Endodermal cell (in vitro differentiated cells): ENCODE data around the gene GAREM1. TPM values are rescaled to one million over a fixed set of nuclear protein-coding genes. Genes with fewer than 3 reads are reported as not detected.

Experiments used
- DNase-seq: peaks from one replicate; pipeline ENCODE4 v3.0.0-alpha.2; 2017
- H3K27ac ChIP-seq: 2 replicates; pipeline ENCODE4 v1.5.1; 2013; ENCODE audit warnings: mild to moderate bottlenecking, low read depth, low read length, moderate library complexity
- H3K27me3 ChIP-seq: 2 replicates; pipeline ENCODE4 v1.6.1; 2013; ENCODE audit warnings: mild to moderate bottlenecking, low read length, moderate library complexity; ENCODE audit not compliant: insufficient read depth, control insufficient read depth, poor library complexity, severe bottlenecking
- H3K36me3 ChIP-seq: 2 replicates; pipeline ENCODE4 v1.7.0; 2013; ENCODE audit warnings: mild to moderate bottlenecking, low read length, moderate library complexity; ENCODE audit not compliant: control insufficient read depth, insufficient read depth
- H3K4me1 ChIP-seq: one replicate; pipeline ENCODE4 v1.7.0; 2013; ENCODE audit warnings: low read length; ENCODE audit not compliant: control insufficient read depth, insufficient read depth
- H3K4me3 ChIP-seq: 2 replicates; pipeline ENCODE4 v1.5.1; 2013; ENCODE audit warnings: mild to moderate bottlenecking, low read length, moderate library complexity
- H3K9ac ChIP-seq: 2 replicates; pipeline ENCODE4 v1.6.1; 2013; ENCODE audit warnings: mild to moderate bottlenecking, low read length, moderate library complexity; ENCODE audit not compliant: poor library complexity, severe bottlenecking; ENCODE audit errors: extremely low read depth
- H3K9me3 ChIP-seq: 2 replicates; pipeline ENCODE4 v1.6.1; 2013; ENCODE audit warnings: mild to moderate bottlenecking, low read length, moderate library complexity; ENCODE audit not compliant: control insufficient read depth
- H3K27ac Mint-ChIP-seq: 2 replicates; pipeline ENCODE4 v1.8.0; 2020; ENCODE audit warnings: mixed read lengths
- H3K27me3 Mint-ChIP-seq: 2 replicates; pipeline ENCODE4 v1.8.0; 2021; ENCODE audit warnings: mild to moderate bottlenecking, mixed read lengths; ENCODE audit not compliant: insufficient read depth
- H3K36me3 Mint-ChIP-seq: 2 replicates; pipeline ENCODE4 v1.8.0; 2020; ENCODE audit warnings: low read depth, mixed read lengths
- H3K4me1 Mint-ChIP-seq: 2 replicates; pipeline ENCODE4 v1.8.0; 2020; ENCODE audit warnings: mixed read lengths
- H3K4me3 Mint-ChIP-seq: 2 replicates; pipeline ENCODE4 v1.8.0; 2020; ENCODE audit warnings: mild to moderate bottlenecking, moderate library complexity, mixed read lengths
- H3K9me3 Mint-ChIP-seq: 2 replicates; pipeline ENCODE4 v1.8.0; 2020; ENCODE audit warnings: mild to moderate bottlenecking, mixed read lengths
- CTCF ChIP-seq: fragments of 200-600 bp; sonication (generic); conservative IDR thresholded peaks from 2 replicates; pipeline ENCODE4 v1.5.0; 2021; ENCODE audit warnings: antibody characterized with exemption, mild to moderate bottlenecking
- WGBS, 2 experiments: methylation state at CpG; one replicate each; pipeline versions ENCODE4 v1.1.5 to v1.1.7; 2013; ENCODE audit warnings: missing lambda C conversion rate in 2 of 2, mixed read lengths in 1 of 2; ENCODE audit not compliant: insufficient coverage in 1 of 2, insufficient read length in 1 of 2; 5-methylcytosine and 5-hydroxymethylcytosine counted together
- total RNA-seq, 2 donors: library from RNA; stranded (reverse); fragmentation: NEBNext Ultra II Directional in 1 of 2; extraction: Animal tissue kit (Norgen Biotek cat#: 25700) in 1 of 2; gene quantifications; 2 replicates in 1 of 2; 3 replicates in 1 of 2; pipeline ENCODE4 v1.2.1, GENCODE V29; 2021

Gene GAREM1
- total RNA-seq, 2 donors from 2014 or later = 9.2 to 9.4 TPM

GRCh38 chr18:32372047-32372380, 98.7 kb downstream of the GAREM1 start:
- 92% methylated on average over 1 of the region's 2 CpGs; no CpG with 5 or more reads in 1 of the 2 experiments for WGBS, 2 experiments
- Mint-ChIP-seq H3K9me3 (no peaks in the 10 kb centered on the region), H3K4me1 (peaks cover 16% of the 10 kb centered on the region), H3K27me3 (no peaks in the 10 kb centered on the region), H3K4me3 (no peak overlapping the region), H3K27ac (no peak overlapping the region), H3K36me3 (no peaks in the 10 kb centered on the region)
- no peaks in the 10 kb centered on the region for H3K36me3 ChIP-seq
- no peaks in the 10 kb centered on the region for H3K4me1 ChIP-seq
- no peak for DNase-seq
- H3K27me3 ChIP-seq = no peaks in the 10 kb centered on the region
- H3K27ac ChIP-seq = no peak overlapping the region
- H3K9me3 ChIP-seq = no peaks in the 10 kb centered on the region
- no peak for TF ChIP-seq CTCF
- H3K9ac ChIP-seq = no peak overlapping the region
- H3K4me3 ChIP-seq = no peak overlapping the region

- H3K4me1 ChIP-seq = no peaks in the 10 kb centered on the region
- H3K27ac Mint-ChIP-seq = no peak overlapping the region
- H3K9me3 Mint-ChIP-seq = no peaks in the 10 kb centered on the region
- no peaks in the 10 kb centered on the region for H3K27me3 Mint-ChIP-seq
- H3K9ac ChIP-seq = no peak overlapping the region
- H3K36me3 Mint-ChIP-seq = no peaks in the 10 kb centered on the region
- no peak overlapping the region for H3K4me3 Mint-ChIP-seq
- no peak for TF ChIP-seq CTCF
- no peaks in the 10 kb centered on the region for H3K27me3 ChIP-seq
- peaks cover 16% of the 10 kb centered on the region for H3K4me1 Mint-ChIP-seq
- no peak for DNase-seq
- no peaks in the 10 kb centered on the region for H3K36me3 ChIP-seq
- no peak overlapping the region for H3K4me3 ChIP-seq
- 75 to 100% methylated on average over 2 of the region's 2 CpGs for WGBS, 2 experiments
- H3K9me3 ChIP-seq = no peaks in the 10 kb centered on the region
- H3K27ac ChIP-seq = no peak overlapping the region
These were observed 99.3 kb downstream of the GAREM1 start for GRCh38 chr18:32371384-32371783.

DNA sequence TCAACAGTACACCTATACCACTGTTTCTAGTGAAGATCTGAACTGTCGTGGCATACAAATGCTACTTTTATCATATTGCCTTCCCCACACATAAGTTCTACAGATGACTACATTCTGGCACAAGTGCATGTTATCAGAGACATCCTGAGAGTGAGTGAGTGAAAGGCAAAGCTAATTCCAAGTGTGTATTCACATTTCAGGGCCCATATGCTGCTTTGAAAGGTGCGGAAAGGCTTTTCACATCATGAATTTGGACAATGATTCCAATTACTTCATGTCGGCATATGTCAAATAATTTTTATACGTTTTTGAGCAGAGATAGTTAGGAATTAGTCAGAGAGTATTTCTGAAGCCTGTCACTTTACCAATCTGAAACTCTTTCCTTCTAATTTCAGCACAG, 101.7 kb downstream of the GAREM1 start:
- Histone ChIP-seq H3K9me3 (no peaks in the 10 kb centered on the region), H3K36me3 (no peaks in the 10 kb centered on the region), H3K4me1 (no peaks in the 10 kb centered on the region), H3K4me3 (no peak overlapping the region), H3K9ac (no peak overlapping the region), H3K27ac (no peak overlapping the region), H3K27me3 (no peaks in the 10 kb centered on the region)
- no peak overlapping the region for H3K4me3 Mint-ChIP-seq
- H3K27me3 Mint-ChIP-seq = no peaks in the 10 kb centered on the region
- TF ChIP-seq CTCF = no peak
- no peak for DNase-seq
- peaks cover 16% of the 10 kb centered on the region for H3K4me1 Mint-ChIP-seq
- no peaks in the 10 kb centered on the region for H3K9me3 Mint-ChIP-seq
- 89 to 100% methylated on average over 4 of the region's 4 CpGs for WGBS, 2 experiments
- no peaks in the 10 kb centered on the region for H3K36me3 Mint-ChIP-seq
- H3K27ac Mint-ChIP-seq = no peak overlapping the region
